GM12892 (cell line): Measurements from ENCODE around the gene SORBS2.

Experiments
- DNase-seq: peaks from one replicate; pipeline ENCODE4 v3.0.0; 2011; ENCODE audit not compliant: insufficient read length
- FAIRE-seq: peaks from 2 replicates; lab custom pipeline; 2011; peaks lifted over from hg19 to GRCh38; lab: Jason Lieb, UNC
- POLR2A ChIP-seq: IDR thresholded peaks from 2 replicates; pipeline ENCODE4 v1.6.1; 2011; ENCODE audit warnings: low read depth, low read length, control low read depth
- POLR2AphosphoS5 ChIP-seq: IDR thresholded peaks from 2 replicates; pipeline ENCODE4 v1.6.1; 2011; ENCODE audit warnings: low read depth, low read length, control low read depth
- TAF1 ChIP-seq: IDR thresholded peaks from 2 replicates; pipeline ENCODE4 v1.6.1; 2011; ENCODE audit warnings: low read depth, mild to moderate bottlenecking, control low read depth, low read length, borderline replicate concordance

The SORBS2 gene

DNA sequence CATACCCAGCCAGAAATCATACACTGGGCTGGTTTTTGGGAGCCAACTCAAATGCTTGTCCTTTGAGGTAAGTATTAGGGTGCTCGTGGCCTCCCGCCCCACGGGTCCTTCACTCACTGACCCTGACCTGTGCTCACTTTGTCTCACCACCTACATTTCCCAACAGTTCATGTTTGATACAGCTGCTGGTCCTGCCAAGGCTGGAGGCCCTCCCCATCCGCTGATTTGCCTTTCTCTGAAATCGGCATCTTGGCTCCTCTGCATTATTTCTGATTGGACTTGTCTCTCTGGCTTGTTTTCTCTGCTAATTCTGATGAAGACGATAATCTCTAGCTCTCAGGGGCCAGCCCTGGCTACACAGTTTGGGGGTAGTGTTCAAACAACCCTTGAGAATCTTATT, 70.2 kb downstream of the SORBS2 start:
- DNase-seq (no peak), FAIRE-seq (no peak)
- no peak for TF ChIP-seq TAF1
- TF ChIP-seq POLR2AphosphoS5 = no peak
- TF ChIP-seq POLR2A = no peak

DNA sequence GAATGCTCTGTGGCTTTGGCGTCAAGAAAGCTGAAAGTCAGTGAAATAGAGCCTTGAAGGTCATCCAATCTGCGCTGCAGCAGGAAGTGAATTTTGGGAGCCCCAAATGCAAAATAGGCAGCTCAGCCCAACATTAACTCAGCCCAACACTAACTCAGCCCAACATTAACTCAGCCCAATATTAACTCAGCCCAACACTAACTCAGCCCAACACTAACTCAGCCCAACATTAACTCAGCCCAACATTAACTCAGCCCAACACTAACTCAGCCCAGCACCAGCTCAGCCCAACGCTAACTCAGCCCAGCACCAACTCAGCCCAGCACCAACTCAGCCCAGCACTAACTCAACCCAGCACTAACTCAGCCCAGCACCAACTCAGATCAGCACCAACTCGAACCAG, 71.5 kb downstream of the SORBS2 start:
- TF ChIP-seq POLR2AphosphoS5 (no peak), POLR2A (no peak), TAF1 (no peak)
- DNase-seq (no peak), FAIRE-seq (peak; percentile 68)

DNA sequence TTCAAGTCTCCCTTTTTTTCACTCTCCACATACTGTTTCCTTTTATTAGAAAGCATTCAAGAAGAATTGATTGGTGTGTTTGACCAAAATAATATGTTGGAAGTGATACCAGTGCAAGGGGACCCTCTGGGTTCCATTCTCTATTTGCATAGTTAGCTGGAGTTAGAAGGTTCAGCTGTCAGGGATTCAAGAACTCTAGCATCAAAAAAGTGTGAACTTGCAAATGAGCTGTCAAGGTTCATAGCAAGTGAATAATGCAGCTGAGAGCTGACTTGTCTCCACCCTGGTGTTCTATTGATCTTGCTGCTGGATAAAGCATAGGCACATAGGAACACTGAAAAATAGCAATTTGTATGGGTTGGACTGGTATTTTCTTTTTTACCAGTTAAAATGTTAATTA, 73.2 kb downstream of the SORBS2 start:
- FAIRE-seq = peak; percentile 33
- no peak for TF ChIP-seq POLR2AphosphoS5
- no peak for TF ChIP-seq POLR2A
- no peak for TF ChIP-seq TAF1
- DNase-seq = no peak

DNA sequence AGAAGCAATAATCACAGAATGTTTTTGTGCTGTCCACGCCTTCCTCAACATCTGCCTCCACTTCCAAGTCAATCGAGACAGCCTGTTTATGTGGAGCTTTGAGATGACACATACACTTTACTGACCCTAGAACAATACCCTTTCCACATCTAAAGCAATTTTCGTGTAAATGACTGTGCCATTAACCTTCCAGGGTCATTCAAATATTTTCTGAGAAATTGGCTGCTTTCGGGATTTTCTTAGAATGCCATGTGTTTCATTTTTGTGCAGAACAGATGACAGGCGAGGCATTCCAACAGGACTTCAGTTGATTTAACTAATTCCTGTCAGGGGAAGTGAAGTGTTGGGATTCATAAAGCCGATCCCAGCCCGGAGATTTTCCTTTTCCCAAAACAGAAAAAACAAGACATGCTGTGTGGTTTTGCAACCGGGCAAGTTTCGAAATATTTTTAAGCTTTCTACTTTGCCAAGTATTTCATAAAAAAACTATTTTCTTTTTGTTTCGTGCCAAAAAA, 73.9 kb downstream of the SORBS2 start:
- DNase-seq = no peak

DNA sequence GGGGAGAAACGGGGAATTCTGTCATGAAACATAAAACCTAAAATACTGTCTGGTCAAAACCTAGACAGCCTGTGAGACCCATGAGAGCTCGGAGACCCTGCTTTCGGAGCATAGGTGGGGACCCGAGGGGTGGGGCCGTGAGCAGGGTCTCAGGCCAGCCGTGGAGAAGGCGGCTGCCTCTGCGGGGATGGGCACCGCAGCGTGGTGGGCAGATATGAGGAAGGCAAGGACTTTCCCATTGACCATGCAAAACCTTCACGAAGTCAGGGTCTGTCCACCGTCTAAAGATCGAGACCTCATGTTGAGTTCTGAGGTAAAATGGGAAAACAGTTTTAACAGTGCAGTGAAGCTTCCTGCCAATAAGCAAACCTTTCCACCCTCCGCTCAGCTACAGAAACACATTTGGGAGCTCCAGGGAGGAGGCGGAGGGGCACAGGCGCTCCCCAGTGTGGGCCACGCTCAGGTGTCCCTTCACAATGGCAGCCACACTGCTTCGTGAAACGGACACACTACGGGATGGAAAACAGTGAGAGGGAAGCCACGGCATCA, 74.4 kb downstream of the SORBS2 start:
- DNase-seq (no peak), FAIRE-seq (no peak)
- TF ChIP-seq POLR2AphosphoS5 (no peak), POLR2A (no peak), TAF1 (no peak)

More for the DNA sequence above, 73.9 kb downstream of the SORBS2 start:
- FAIRE-seq = no peak
- no peak for TF ChIP-seq POLR2AphosphoS5
- TF ChIP-seq POLR2A = no peak
- TF ChIP-seq TAF1 = no peak

DNA sequence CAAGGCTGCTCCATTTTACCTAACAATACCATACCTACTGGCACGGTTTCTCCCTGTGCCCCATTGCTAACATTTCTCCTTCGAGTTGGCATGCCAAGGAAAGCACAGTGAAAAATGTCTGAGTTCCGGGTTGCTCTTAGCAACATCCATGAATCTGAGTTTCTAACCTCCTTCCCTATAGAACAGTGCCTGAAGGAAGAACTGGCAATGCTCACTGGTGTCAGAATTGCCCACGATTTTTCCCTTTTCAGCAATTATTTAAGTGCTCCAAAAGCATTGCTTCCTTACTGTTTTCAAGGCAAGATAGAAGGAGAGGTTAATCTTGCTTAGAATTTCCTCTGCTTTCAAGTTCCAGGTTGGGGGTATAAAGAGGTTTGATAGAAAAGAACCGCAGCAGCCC, 75.1 kb downstream of the SORBS2 start:
- TF ChIP-seq POLR2A = no peak
- no peak for TF ChIP-seq TAF1
- TF ChIP-seq POLR2AphosphoS5 = no peak
- no peak for FAIRE-seq
- DNase-seq = no peak

DNA sequence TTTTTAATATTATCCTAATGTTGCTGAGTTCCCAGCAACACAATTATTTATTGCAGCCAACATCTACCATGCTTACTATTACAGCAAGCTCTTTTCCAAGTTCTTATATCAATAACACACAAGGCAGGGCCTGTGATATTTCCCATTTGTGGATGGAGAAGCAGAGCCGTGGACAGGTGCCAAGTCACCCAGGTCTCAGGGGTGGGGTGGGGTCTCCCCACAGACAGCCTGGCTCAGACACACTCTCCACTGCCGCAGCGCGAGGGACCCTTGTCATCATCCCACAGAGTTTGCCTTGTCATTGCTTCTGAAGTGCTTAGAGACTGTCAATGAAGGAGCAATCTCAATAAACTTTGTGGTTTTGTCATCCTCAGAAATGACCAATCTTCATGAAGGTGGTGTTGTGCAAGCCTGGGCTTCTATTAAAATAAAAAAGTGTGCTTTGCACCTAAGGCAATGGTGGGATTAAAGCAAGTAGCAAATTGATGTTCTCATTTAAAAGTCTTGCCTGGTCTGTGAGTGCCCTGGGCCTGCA, 76.1 kb downstream of the SORBS2 start:
- no peak for DNase-seq
- FAIRE-seq = no peak
- no peak for TF ChIP-seq POLR2AphosphoS5
- TF ChIP-seq TAF1 = no peak
- TF ChIP-seq POLR2A = no peak

DNA sequence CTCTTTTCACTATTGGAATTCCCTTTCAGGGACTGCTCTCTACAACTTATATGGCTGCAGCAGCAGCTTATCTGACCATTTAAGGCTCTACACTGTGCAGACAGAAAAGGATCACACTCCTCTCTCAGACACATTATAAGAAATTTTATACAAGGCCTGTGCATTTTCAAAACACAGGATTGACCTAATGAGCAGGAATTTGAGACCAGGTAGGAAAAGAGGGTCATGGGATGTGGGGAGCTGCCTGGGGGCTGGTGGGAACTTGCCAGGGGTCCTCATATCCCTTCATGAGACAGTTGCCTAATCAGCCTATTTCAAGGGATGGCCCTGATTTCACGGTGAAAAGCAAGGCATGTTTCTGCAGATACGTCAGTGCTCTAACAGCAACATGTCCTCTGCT, 77.1 kb downstream of the SORBS2 start:
- DNase-seq = no peak
- TF ChIP-seq TAF1 (no peak), POLR2AphosphoS5 (no peak), POLR2A (no peak)
- peak; percentile 80 for FAIRE-seq

DNA sequence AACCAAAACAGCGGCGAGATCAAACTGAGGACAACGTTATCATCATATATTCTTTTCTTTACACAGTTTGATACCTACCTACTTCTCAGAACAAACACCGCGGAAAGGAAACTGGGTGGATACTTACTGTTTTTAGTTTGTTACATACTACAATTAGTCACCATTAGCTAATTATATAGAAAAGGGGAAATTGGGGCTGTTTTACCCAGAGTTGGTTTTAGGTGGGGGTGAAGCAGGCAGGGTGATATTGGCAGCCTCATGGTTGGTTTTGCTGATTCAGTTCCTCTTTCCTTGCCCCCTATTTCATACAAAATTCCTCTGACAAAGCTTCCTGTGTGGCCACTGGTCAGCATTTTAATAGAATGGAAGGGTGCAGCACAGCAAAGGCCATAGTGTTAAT, 77.8 kb downstream of the SORBS2 start:
- FAIRE-seq (peak; percentile 74), DNase-seq (peak; percentile 37)
- TF ChIP-seq TAF1 (no peak), POLR2AphosphoS5 (no peak), POLR2A (no peak)

DNA sequence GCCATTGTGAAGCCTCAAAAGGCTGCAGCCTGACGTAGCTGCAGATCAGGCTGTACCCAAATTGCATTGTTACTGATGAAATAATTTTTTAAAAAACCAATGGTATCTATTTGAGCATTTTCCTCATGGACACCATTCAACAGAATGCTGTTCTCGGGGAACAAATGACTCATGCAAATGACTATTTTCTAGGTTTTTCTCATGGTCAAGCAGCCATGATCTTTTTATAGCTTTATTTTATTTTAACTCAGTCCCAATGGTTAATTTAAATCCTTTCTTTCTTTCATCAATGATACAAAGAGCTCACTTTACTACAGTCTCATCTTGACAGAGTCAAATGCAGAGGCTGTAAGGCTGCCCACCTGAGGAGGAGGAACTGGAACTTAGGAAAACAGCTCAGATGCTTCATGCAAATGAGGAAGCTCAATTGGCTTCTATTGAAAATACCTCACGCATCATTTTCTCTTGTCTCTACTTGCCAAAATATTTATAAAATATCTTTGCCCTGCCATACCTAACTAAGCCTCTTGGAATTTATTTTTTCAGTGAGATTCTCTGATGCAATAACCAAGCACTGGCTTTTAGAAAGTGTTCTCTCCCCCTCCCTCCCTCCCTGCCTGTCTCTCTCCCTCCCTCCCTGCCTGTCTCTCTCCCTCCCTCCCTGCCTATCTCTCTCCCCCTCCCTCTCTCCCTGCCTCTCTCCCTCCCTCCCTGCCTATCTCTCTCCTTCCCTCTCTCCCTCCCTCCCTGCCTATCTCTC, 81.0 kb downstream of the SORBS2 start:
- TF ChIP-seq POLR2A (no peak), POLR2AphosphoS5 (no peak), TAF1 (no peak)
- no peak for DNase-seq
- peak; percentile 79 for FAIRE-seq

DNA sequence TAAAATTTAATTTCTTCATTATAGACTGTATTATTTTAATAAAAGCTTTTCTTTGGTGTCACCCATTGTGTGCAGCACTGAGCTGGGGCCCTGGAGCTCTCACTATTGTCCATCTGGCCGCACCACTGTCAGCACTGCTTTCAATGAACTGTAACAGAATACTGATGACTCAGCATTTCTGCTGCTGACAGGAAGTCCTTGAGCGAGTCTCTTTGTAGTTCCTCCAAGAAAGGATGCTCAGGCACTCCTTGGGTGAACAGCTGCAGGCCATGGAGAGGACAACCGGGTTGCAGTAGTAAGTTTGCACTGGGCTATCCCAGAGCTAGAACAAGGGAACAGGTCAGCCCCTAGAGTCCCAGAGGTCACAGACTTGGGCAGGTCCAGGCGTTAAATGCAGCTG, 81.6 kb downstream of the SORBS2 start:
- DNase-seq (no peak), FAIRE-seq (peak; percentile 90)
- TF ChIP-seq POLR2A (no peak), POLR2AphosphoS5 (no peak), TAF1 (no peak)

DNA sequence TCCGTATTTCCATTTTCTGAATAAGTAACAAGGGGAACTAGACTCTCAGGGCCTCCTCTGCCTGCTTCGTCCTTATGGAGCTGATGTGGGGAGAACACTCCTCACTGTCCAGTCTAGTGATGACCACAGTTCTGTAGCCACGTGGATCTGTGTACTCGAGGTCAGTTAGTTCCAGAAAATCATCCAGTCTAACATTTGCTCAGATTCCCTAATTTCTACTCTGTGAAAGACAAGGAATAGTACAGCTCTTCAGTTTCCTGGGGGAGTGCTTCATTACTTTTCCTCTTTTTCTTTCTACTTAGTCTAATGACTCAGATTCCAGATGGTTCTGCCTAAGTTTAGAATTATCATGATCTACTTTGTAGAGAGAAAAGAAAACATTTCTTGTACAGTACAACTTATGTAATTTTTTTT, 82.6 kb downstream of the SORBS2 start:
- DNase-seq = no peak
- peak; percentile 30 for FAIRE-seq
- TF ChIP-seq POLR2A (no peak), POLR2AphosphoS5 (no peak), TAF1 (no peak)
